CD4-positive, alpha-beta T cell treated with Interleukin-4 for 1 hour (primary cell): ENCODE results near the gene SSR3.
A peak's percentile ranks its signal among the peaks of the same experiment; 100 is the strongest.
"Not testable (repeated sequence)": the region's sequence is repeated elsewhere in the genome, so short reads cannot be mapped to it uniquely, and the experiment has no call there.

Experiments
- DNase-seq, 2 donors: peaks; one replicate each; pipeline ENCODE4 v3.0.0-alpha.2; 2020 to 2022

SSR3 gene

GRCh38 chr3:156575641-156576040 lies 20.7 kb upstream of the SSR3 start:
- no peak for DNase-seq

GRCh38 chr3:156569881-156570280 lies 15.0 kb upstream of the SSR3 start:
- not testable (repeated sequence) for DNase-seq

- not testable (repeated sequence) for DNase-seq
These were observed 14.1 kb upstream of the SSR3 start for GRCh38 chr3:156569016-156569415.

GRCh38 chr3:156563900-156564682 lies 9.2 kb upstream of the SSR3 start:
- DNase-seq = no peak

- DNase-seq = not testable (repeated sequence)
These were observed 7.6 kb upstream of the SSR3 start for GRCh38 chr3:156562486-156562885.

GRCh38 chr3:156561533-156561932 lies 6.6 kb upstream of the SSR3 start:
- DNase-seq = no peak

GRCh38 chr3:156559321-156559720 lies 4.4 kb upstream of the SSR3 start:
- DNase-seq = no peak

- no peak for DNase-seq
These were observed 3.5 kb upstream of the SSR3 start for GRCh38 chr3:156558389-156558788.

- DNase-seq = no peak
These were observed 439 bp downstream of the SSR3 start for GRCh38 chr3:156554515-156554841.

GRCh38 chr3:156553705-156554356 lies 1.1 kb downstream of the SSR3 start:
- peak in 1 of 2 donors; percentile 3 for DNase-seq

- no peak for DNase-seq
These were observed 1.9 kb downstream of the SSR3 start for GRCh38 chr3:156552973-156553372.

GRCh38 chr3:156551746-156552145 lies 3.2 kb downstream of the SSR3 start:
- no peak for DNase-seq

GRCh38 chr3:156551261-156551660 lies 3.7 kb downstream of the SSR3 start:
- no peak for DNase-seq

- no peak for DNase-seq
These were observed 6.0 kb downstream of the SSR3 start for GRCh38 chr3:156548902-156549301.

- DNase-seq = no peak
These were observed 6.8 kb downstream of the SSR3 start for GRCh38 chr3:156548041-156548687.

- DNase-seq = no peak
These were observed 7.3 kb downstream of the SSR3 start for GRCh38 chr3:156547637-156548036.

- DNase-seq = no peak
These were observed 11.8 kb downstream of the SSR3 start for GRCh38 chr3:156543043-156543555.

GRCh38 chr3:156542101-156543042 lies 12.5 kb downstream of the SSR3 start:
- DNase-seq = no peak

- no peak for DNase-seq
These were observed 15.1 kb downstream of the SSR3 start for GRCh38 chr3:156539802-156540201.

GRCh38 chr3:156539051-156539450 lies 15.9 kb downstream of the SSR3 start:
- DNase-seq = no peak

GRCh38 chr3:156536524-156537316 lies 18.2 kb downstream of the SSR3 start:
- DNase-seq = no peak

GRCh38 chr3:156535798-156536197 lies 19.1 kb downstream of the SSR3 start:
- no peak for DNase-seq
